Measurements from ENCODE around the gene INTS7.
A peak's percentile ranks its signal among the peaks of the same experiment; 100 is the strongest.

INTS7 gene

DNA sequence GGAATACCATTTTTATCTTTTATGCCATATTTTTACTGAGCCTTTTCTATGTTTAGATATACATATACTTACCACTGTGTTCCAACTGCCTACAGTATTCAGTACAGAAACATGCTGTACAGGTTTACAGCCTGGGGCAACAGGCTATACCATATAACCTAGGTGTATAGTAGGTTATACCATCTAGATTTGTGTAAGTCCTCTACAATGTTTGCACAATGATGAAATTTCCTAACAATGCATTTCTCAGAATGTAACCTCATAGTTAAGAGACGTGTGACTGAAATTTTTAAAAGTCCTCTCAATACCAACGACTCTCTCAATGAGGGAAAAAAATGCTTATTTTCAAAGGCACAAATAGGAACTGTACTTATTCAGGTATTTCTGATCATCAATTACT lies 21.7 kb downstream of the INTS7 start:
- Histone ChIP-seq H3K18ac (ENCODE audit: low read depth in 1 of 2, low read length in 2 of 2) (no peak overlapping the region), H4K91ac (ENCODE audit: low read length) (no peak overlapping the region), H3K9ac (ENCODE audit: low read length) (no peak overlapping the region), H3K4me2 (ENCODE audit: low read length, poor library complexity, severe bottlenecking) (no peak overlapping the region), H3K4ac (ENCODE audit: low read depth in 1 of 2, low read length in 2 of 2) (no peak overlapping the region), H2BK120ac (ENCODE audit: low read depth, low read length) (no peak overlapping the region), H3K4me3 (ENCODE audit: insufficient read depth in 1 of 2, low read depth in 1 of 2, low read length in 2 of 2) (no peak overlapping the region), H3K36me3 (ENCODE audit: control insufficient read depth in 1 of 2, insufficient read depth in 2 of 2, low read depth in 1 of 2, low read length in 2 of 2) (peaks cover 4 to 23% of the 10 kb centered on the region in 2 experiments), H3K23ac (ENCODE audit: low read length in 2 of 2) (no peak overlapping the region), H4K8ac (ENCODE audit: low read length) (no peak overlapping the region), H2BK15ac (ENCODE audit: low read depth, poor library complexity, severe bottlenecking) (no peak overlapping the region), H3K14ac (ENCODE audit: low read length in 2 of 2) (no peak overlapping the region), H3K4me1 (ENCODE audit: control insufficient read depth, insufficient read depth, low read depth, low read length) (no peaks in the 10 kb centered on the region), H2BK12ac (ENCODE audit: low read length in 2 of 2) (no peak overlapping the region), H3K27me3 (ENCODE audit: control insufficient read depth in 1 of 2, insufficient read depth in 1 of 2, low read length in 2 of 2) (no peaks in the 10 kb centered on the region), H3K79me1 (replicated peaks; ENCODE audit: low read length, poor library complexity, severe bottlenecking) (peaks cover 9% of the 10 kb centered on the region), H2AK5ac (ENCODE audit: low read length, severe bottlenecking) (no peak overlapping the region), H3K27ac (ENCODE audit: low read length, poor library complexity, severe bottlenecking) (no peak overlapping the region), H2BK5ac (ENCODE audit: low read depth, low read length, poor library complexity, severe bottlenecking) (no peak overlapping the region), H3K9me3 (ENCODE audit: control insufficient read depth, low read length) (no peaks in the 10 kb centered on the region), H2AFZ (ENCODE audit: low read depth, low read length) (no peak overlapping the region)
- no CpG with 5 or more reads among the region's 2 CpGs for WGBS
- no peak for DNase-seq

DNA sequence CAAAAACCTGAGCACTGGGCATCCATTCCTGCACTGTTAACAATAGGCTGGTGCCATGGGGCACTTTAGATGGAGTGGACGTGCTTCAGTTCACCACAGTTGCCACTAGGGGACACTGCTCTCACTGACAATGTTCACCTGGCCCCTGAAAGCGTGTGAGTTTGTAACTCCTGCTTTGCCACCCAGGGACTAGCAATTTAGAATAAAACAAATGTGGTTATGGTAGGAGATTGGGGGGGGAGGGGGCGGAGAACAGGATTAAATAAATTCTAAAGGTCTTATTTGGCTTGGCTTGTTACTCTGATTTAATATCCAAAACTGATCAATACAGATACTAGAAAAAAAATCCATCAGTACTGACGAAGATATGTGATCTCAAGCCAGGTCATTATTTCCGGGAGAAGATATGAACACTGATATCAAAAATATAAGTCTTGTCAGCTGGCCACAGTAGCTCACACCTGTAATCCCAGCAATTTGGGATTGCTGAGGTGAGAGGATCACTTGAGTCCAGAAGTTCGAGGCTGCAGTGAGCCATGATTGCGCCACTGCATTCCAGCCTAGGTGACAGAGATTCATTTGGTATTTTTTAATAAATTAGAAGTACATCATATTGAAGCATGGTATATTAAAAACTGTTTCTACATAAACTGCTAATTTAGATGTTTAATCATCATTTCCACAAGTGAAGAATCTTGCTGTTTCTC lies 23.2 kb downstream of the INTS7 start:
- 74% methylated on average over 5 of the region's 7 CpGs for WGBS
- no peak overlapping the region for H3K14ac ChIP-seq (ENCODE audit: low read length in 2 of 2)
- H2BK120ac ChIP-seq (ENCODE audit: low read depth, low read length), result no peak overlapping the region
- no peaks in the 10 kb centered on the region for H3K27me3 ChIP-seq (ENCODE audit: control insufficient read depth in 1 of 2, insufficient read depth in 1 of 2, low read length in 2 of 2)
- no peak overlapping the region for H3K4ac ChIP-seq (ENCODE audit: low read depth in 1 of 2, low read length in 2 of 2)
- no peak overlapping the region for H2AK5ac ChIP-seq (ENCODE audit: low read length, severe bottlenecking)
- no peak overlapping the region for H3K18ac ChIP-seq (ENCODE audit: low read depth in 1 of 2, low read length in 2 of 2)
- H3K9ac ChIP-seq (ENCODE audit: low read length), result no peak overlapping the region
- H3K23ac ChIP-seq (ENCODE audit: low read length in 2 of 2), result no peak overlapping the region
- no peak overlapping the region for H2AFZ ChIP-seq (ENCODE audit: low read depth, low read length)
- H3K36me3 ChIP-seq (ENCODE audit: control insufficient read depth in 1 of 2, insufficient read depth in 2 of 2, low read depth in 1 of 2, low read length in 2 of 2), result peaks cover 4 to 25% of the 10 kb centered on the region in 2 experiments
- no peaks in the 10 kb centered on the region for H3K4me1 ChIP-seq (ENCODE audit: control insufficient read depth, insufficient read depth, low read depth, low read length)
- H3K79me1 ChIP-seq (replicated peaks; ENCODE audit: low read length, poor library complexity, severe bottlenecking), result peaks cover 11% of the 10 kb centered on the region
- H2BK12ac ChIP-seq (ENCODE audit: low read length in 2 of 2), result no peak overlapping the region
- H4K91ac ChIP-seq (ENCODE audit: low read length), result no peak overlapping the region
- H2BK5ac ChIP-seq (ENCODE audit: low read depth, low read length, poor library complexity, severe bottlenecking), result no peak overlapping the region
- no peak overlapping the region for H2BK15ac ChIP-seq (ENCODE audit: low read depth, poor library complexity, severe bottlenecking)
- H4K8ac ChIP-seq (ENCODE audit: low read length), result no peak overlapping the region
- H3K4me2 ChIP-seq (ENCODE audit: low read length, poor library complexity, severe bottlenecking), result no peak overlapping the region
- no peak overlapping the region for H3K4me3 ChIP-seq (ENCODE audit: insufficient read depth in 1 of 2, low read depth in 1 of 2, low read length in 2 of 2)
- no peak overlapping the region for H3K27ac ChIP-seq (ENCODE audit: low read length, poor library complexity, severe bottlenecking)
- no peaks in the 10 kb centered on the region for H3K9me3 ChIP-seq (ENCODE audit: control insufficient read depth, low read length)
- peak; percentile 73 for DNase-seq

DNA sequence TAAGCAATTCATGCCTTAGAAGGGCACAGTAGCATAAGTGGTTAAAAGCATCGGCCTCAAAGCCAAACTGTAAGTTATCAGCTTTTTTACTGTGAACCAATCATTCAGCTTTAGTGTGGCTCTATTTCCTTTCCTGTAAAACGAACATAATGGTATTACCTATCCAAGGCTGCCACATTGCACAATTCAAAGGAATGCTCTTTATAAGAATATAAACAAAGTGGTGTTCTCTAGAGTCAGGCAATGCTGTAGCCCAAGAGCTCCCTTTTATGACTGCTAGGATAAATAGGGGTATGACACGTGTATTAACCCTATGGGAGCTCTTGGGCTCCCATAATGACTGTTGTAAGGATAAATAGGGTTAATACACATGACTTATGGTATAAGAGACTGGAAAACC lies 25.4 kb downstream of the INTS7 start:
- Histone ChIP-seq H3K79me1 (replicated peaks; ENCODE audit: low read length, poor library complexity, severe bottlenecking) (peaks cover 11% of the 10 kb centered on the region), H3K36me3 (ENCODE audit: control insufficient read depth in 1 of 2, insufficient read depth in 2 of 2, low read depth in 1 of 2, low read length in 2 of 2) (peaks cover 4 to 26% of the 10 kb centered on the region in 2 experiments), H3K23ac (ENCODE audit: low read length in 2 of 2) (no peak overlapping the region), H3K18ac (ENCODE audit: low read depth in 1 of 2, low read length in 2 of 2) (no peak overlapping the region), H3K4me3 (ENCODE audit: insufficient read depth in 1 of 2, low read depth in 1 of 2, low read length in 2 of 2) (no peak overlapping the region), H4K91ac (ENCODE audit: low read length) (no peak overlapping the region), H2BK5ac (ENCODE audit: low read depth, low read length, poor library complexity, severe bottlenecking) (no peak overlapping the region), H3K9me3 (ENCODE audit: control insufficient read depth, low read length) (no peaks in the 10 kb centered on the region), H3K27me3 (ENCODE audit: control insufficient read depth in 1 of 2, insufficient read depth in 1 of 2, low read length in 2 of 2) (no peaks in the 10 kb centered on the region), H2BK12ac (ENCODE audit: low read length in 2 of 2) (no peak overlapping the region), H3K4ac (ENCODE audit: low read depth in 1 of 2, low read length in 2 of 2) (no peak overlapping the region), H3K14ac (ENCODE audit: low read length in 2 of 2) (no peak overlapping the region), H2AFZ (ENCODE audit: low read depth, low read length) (no peak overlapping the region), H3K4me1 (ENCODE audit: control insufficient read depth, insufficient read depth, low read depth, low read length) (no peaks in the 10 kb centered on the region), H2AK5ac (ENCODE audit: low read length, severe bottlenecking) (no peak overlapping the region), H3K9ac (ENCODE audit: low read length) (no peak overlapping the region), H3K27ac (ENCODE audit: low read length, poor library complexity, severe bottlenecking) (no peak overlapping the region), H4K8ac (ENCODE audit: low read length) (no peak overlapping the region), H2BK120ac (ENCODE audit: low read depth, low read length) (no peak overlapping the region), H2BK15ac (ENCODE audit: low read depth, poor library complexity, severe bottlenecking) (no peak overlapping the region), H3K4me2 (ENCODE audit: low read length, poor library complexity, severe bottlenecking) (no peak overlapping the region)
- WGBS, result 83% methylated on average over 3 of the region's 3 CpGs
- DNase-seq, result peak; percentile 37

DNA sequence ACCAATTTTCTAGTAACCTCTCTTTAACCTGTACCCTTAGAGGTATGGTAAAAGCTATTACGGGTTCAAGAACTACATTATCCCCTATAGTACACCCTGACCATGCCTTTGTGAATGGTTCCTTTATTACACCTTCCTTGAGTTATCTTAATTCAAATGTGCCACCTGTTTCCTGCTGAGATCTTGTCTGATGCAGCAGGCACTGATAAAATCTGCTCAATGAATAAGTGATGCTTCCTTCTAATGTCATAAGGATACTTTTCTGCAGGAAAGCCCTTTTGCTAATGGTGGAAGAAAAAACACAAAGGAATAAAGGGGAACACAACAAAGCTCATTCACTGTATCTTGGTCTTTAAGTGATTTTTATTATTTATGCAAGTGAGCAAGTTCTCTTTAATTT lies 25.8 kb downstream of the INTS7 start:
- H3K18ac ChIP-seq (ENCODE audit: low read depth in 1 of 2, low read length in 2 of 2), result no peak overlapping the region
- no peak overlapping the region for H2BK120ac ChIP-seq (ENCODE audit: low read depth, low read length)
- no peak overlapping the region for H4K91ac ChIP-seq (ENCODE audit: low read length)
- peaks cover 11% of the 10 kb centered on the region for H3K79me1 ChIP-seq (replicated peaks; ENCODE audit: low read length, poor library complexity, severe bottlenecking)
- no peak overlapping the region for H3K23ac ChIP-seq (ENCODE audit: low read length in 2 of 2)
- no peak overlapping the region for H3K4ac ChIP-seq (ENCODE audit: low read depth in 1 of 2, low read length in 2 of 2)
- H2BK15ac ChIP-seq (ENCODE audit: low read depth, poor library complexity, severe bottlenecking), result no peak overlapping the region
- no peak overlapping the region for H2BK5ac ChIP-seq (ENCODE audit: low read depth, low read length, poor library complexity, severe bottlenecking)
- WGBS, result 100% methylated on average over 1 of the region's 1 CpG
- no peak overlapping the region for H2AFZ ChIP-seq (ENCODE audit: low read depth, low read length)
- no peaks in the 10 kb centered on the region for H3K27me3 ChIP-seq (ENCODE audit: control insufficient read depth in 1 of 2, insufficient read depth in 1 of 2, low read length in 2 of 2)
- no peak overlapping the region for H3K27ac ChIP-seq (ENCODE audit: low read length, poor library complexity, severe bottlenecking)
- H2BK12ac ChIP-seq (ENCODE audit: low read length in 2 of 2), result no peak overlapping the region
- no peak overlapping the region for H3K4me3 ChIP-seq (ENCODE audit: insufficient read depth in 1 of 2, low read depth in 1 of 2, low read length in 2 of 2)
- H3K36me3 ChIP-seq (ENCODE audit: control insufficient read depth in 1 of 2, insufficient read depth in 2 of 2, low read depth in 1 of 2, low read length in 2 of 2), result peaks cover 0 to 30% of the 10 kb centered on the region in 2 experiments
- no peaks in the 10 kb centered on the region for H3K9me3 ChIP-seq (ENCODE audit: control insufficient read depth, low read length)
- H4K8ac ChIP-seq (ENCODE audit: low read length), result no peak overlapping the region
- DNase-seq, result no peak
- H3K9ac ChIP-seq (ENCODE audit: low read length), result no peak overlapping the region
- H3K4me2 ChIP-seq (ENCODE audit: low read length, poor library complexity, severe bottlenecking), result no peak overlapping the region
- no peak overlapping the region for H2AK5ac ChIP-seq (ENCODE audit: low read length, severe bottlenecking)
- no peaks in the 10 kb centered on the region for H3K4me1 ChIP-seq (ENCODE audit: control insufficient read depth, insufficient read depth, low read depth, low read length)
- no peak overlapping the region for H3K14ac ChIP-seq (ENCODE audit: low read length in 2 of 2)
